H1 (cell line): ENCODE measurements around the gene RAB11A. TPM values are rescaled to one million over a fixed set of nuclear protein-coding genes. Genes with fewer than 3 reads are reported as not detected.

Source experiments
- CEBPB ChIP-seq: IDR thresholded peaks from 2 replicates; pipeline ENCODE4 v1.6.1; 2012; ENCODE audit warnings: low read depth, low read length
- GABPA ChIP-seq: IDR thresholded peaks from 2 replicates; pipeline ENCODE4 v1.6.1; 2011; ENCODE audit warnings: mild to moderate bottlenecking, low read length, moderate library complexity, borderline replicate concordance; ENCODE audit not compliant: insufficient read depth
- TAF1 ChIP-seq: IDR thresholded peaks from 2 replicates; pipeline ENCODE4 v1.6.1; 2011; ENCODE audit warnings: mild to moderate bottlenecking, low read depth, low read length
- TAF7 ChIP-seq: optimal IDR thresholded peaks from 2 replicates; pipeline ENCODE3; 2011; ENCODE audit warnings: low read depth, mild to moderate bottlenecking, inconsistent platforms, low read length, moderate library complexity, borderline replicate concordance
- polyA plus RNA-seq, 7 experiments: library from polyadenylated mRNA; depleted of rRNA in 3 of 7; stranded (reverse) in 5 of 7; unstranded in 2 of 7; fragments of >200 nt in 5 of 7; fragments of 200-250 nt in 2 of 7; gene quantifications; 1 replicate in 5 of 7; 2 replicates in 1 of 7; 4 replicates in 1 of 7; pipeline versions ENCODE4 v1.2.1 to v1.2.3, GENCODE V29; 2011 to 2013; ENCODE audit warnings: missing spikeins in 2 of 7, mixed read lengths in 2 of 7
- total RNA-seq: library from RNA; stranded (reverse); fragmentation: NEBNext Ultra II Directional; extraction: Animal tissue kit (Norgen Biotek cat#: 25700); gene quantifications from 2 replicates; pipeline ENCODE4 v1.2.1, GENCODE V29; 2021

The RAB11A gene
- total and polyA plus RNA-seq, 2 of the 8 experiments (the other 6 are each of a cell fraction or from before 2014, with no cell fraction given): 211 to 254 TPM

GRCh38 chr15:65863106-65863505, 6.2 kb upstream of the RAB11A start (continued):
- TF ChIP-seq CEBPB: no peak
- no peak for TF ChIP-seq GABPA
- TF ChIP-seq TAF7: no peak
- TF ChIP-seq TAF1: no peak
- TF ChIP-seq, all 59 proteins: peak for 0
